KOPT-K1 (cell line): ENCODE results near the gene MBD5.

Experiments used
- H3K27ac ChIP-seq: fragments of 200-600 bp; sonication (generic); 2 replicates; pipeline ENCODE4 v1.5.1; 2016; ENCODE audit warnings: antibody characterized with exemption, mild to moderate bottlenecking, low read depth, low read length; ENCODE audit not compliant: poor library complexity, severe bottlenecking
- H3K36me3 ChIP-seq: fragments of 200-600 bp; sonication (generic); 2 replicates; pipeline ENCODE4 v1.5.1; 2017; ENCODE audit warnings: antibody characterized with exemption, mild to moderate bottlenecking, low read length, moderate library complexity; ENCODE audit not compliant: insufficient read depth
- H3K9me3 ChIP-seq: fragments of 200-600 bp; sonication (generic); 2 replicates; pipeline ENCODE4 v1.5.1; 2017; ENCODE audit warnings: antibody characterized with exemption, low read length, mild to moderate bottlenecking; ENCODE audit not compliant: insufficient read depth, poor library complexity, severe bottlenecking

Gene MBD5

GRCh38 chr2:148253685-148254084 is 232.8 kb downstream of the MBD5 start:
- Histone ChIP-seq H3K9me3 (peaks cover 56% of the 10 kb centered on the region), H3K36me3 (peaks cover 4% of the 10 kb centered on the region; the same call in 1 of the 2 replicates), H3K27ac (no peak overlapping the region)

- no peak overlapping the region for H3K27ac ChIP-seq
- peaks cover 73% of the 10 kb centered on the region for H3K9me3 ChIP-seq
- H3K36me3 ChIP-seq: peaks cover 4% of the 10 kb centered on the region; the same call in 1 of the 2 replicates
Observed at GRCh38 chr2:148255929-148256328, 235.0 kb downstream of the MBD5 start.

- no peak overlapping the region for H3K27ac ChIP-seq
- H3K36me3 ChIP-seq: peaks cover 4% of the 10 kb centered on the region; the same call in 1 of the 2 replicates
- H3K9me3 ChIP-seq: peaks cover 73% of the 10 kb centered on the region
Observed at GRCh38 chr2:148257276-148257675, 236.4 kb downstream of the MBD5 start.

- Histone ChIP-seq H3K36me3 (peaks cover 4% of the 10 kb centered on the region; the same call in 1 of the 2 replicates), H3K9me3 (peaks cover 64% of the 10 kb centered on the region), H3K27ac (no peak overlapping the region)
Observed at GRCh38 chr2:148258124-148258523, 237.2 kb downstream of the MBD5 start.

- Histone ChIP-seq H3K36me3 (no peaks in the 10 kb centered on the region; the same call in 1 of the 2 replicates), H3K27ac (no peak overlapping the region), H3K9me3 (peaks cover 49% of the 10 kb centered on the region)
Observed at GRCh38 chr2:148259674-148260073, 238.8 kb downstream of the MBD5 start.

- peaks cover 15% of the 10 kb centered on the region for H3K9me3 ChIP-seq
- no peaks in the 10 kb centered on the region for H3K36me3 ChIP-seq
- no peak overlapping the region for H3K27ac ChIP-seq
Observed at GRCh38 chr2:148263890-148264289, 243.0 kb downstream of the MBD5 start.

- H3K9me3 ChIP-seq: no peaks in the 10 kb centered on the region
- H3K36me3 ChIP-seq: no peaks in the 10 kb centered on the region
- no peak overlapping the region for H3K27ac ChIP-seq
Observed at GRCh38 chr2:148273158-148273691, 252.3 kb downstream of the MBD5 start.

- H3K36me3 ChIP-seq: no peaks in the 10 kb centered on the region
- no peaks in the 10 kb centered on the region for H3K9me3 ChIP-seq
- H3K27ac ChIP-seq: no peak overlapping the region
Observed at GRCh38 chr2:148279216-148279615, 258.3 kb downstream of the MBD5 start.

GRCh38 chr2:148282201-148282600 is 261.3 kb downstream of the MBD5 start:
- H3K9me3 ChIP-seq: no peaks in the 10 kb centered on the region
- no peaks in the 10 kb centered on the region for H3K36me3 ChIP-seq
- H3K27ac ChIP-seq: no peak overlapping the region

GRCh38 chr2:148292431-148292830 is 271.5 kb downstream of the MBD5 start:
- Histone ChIP-seq H3K27ac (no peak overlapping the region), H3K9me3 (no peaks in the 10 kb centered on the region), H3K36me3 (no peaks in the 10 kb centered on the region)

GRCh38 chr2:148298196-148298595 is 277.3 kb downstream of the MBD5 start:
- H3K9me3 ChIP-seq: no peaks in the 10 kb centered on the region
- no peaks in the 10 kb centered on the region for H3K36me3 ChIP-seq
- H3K27ac ChIP-seq: no peak overlapping the region

- no peaks in the 10 kb centered on the region for H3K36me3 ChIP-seq
- no peaks in the 10 kb centered on the region for H3K9me3 ChIP-seq
- H3K27ac ChIP-seq: no peak overlapping the region
Observed at GRCh38 chr2:148299616-148300015, 278.7 kb downstream of the MBD5 start.

GRCh38 chr2:148300544-148300943 is 279.7 kb downstream of the MBD5 start:
- no peaks in the 10 kb centered on the region for H3K9me3 ChIP-seq
- no peak overlapping the region for H3K27ac ChIP-seq
- H3K36me3 ChIP-seq: no peaks in the 10 kb centered on the region

GRCh38 chr2:148301362-148301761 is 280.5 kb downstream of the MBD5 start:
- Histone ChIP-seq H3K36me3 (no peaks in the 10 kb centered on the region), H3K27ac (no peak overlapping the region), H3K9me3 (no peaks in the 10 kb centered on the region)

GRCh38 chr2:148302526-148302925 is 281.6 kb downstream of the MBD5 start:
- Histone ChIP-seq H3K27ac (no peak overlapping the region), H3K9me3 (no peaks in the 10 kb centered on the region), H3K36me3 (no peaks in the 10 kb centered on the region)

GRCh38 chr2:148303161-148303560 is 282.3 kb downstream of the MBD5 start:
- Histone ChIP-seq H3K36me3 (no peaks in the 10 kb centered on the region), H3K27ac (no peak overlapping the region), H3K9me3 (no peaks in the 10 kb centered on the region)
